Renal cortical epithelial cell (primary cell): ENCODE results near the gene TRIM44. TPM values are rescaled to one million over a fixed set of nuclear protein-coding genes. Genes with fewer than 3 reads are reported as not detected.

Experiments
- DNase-seq: peaks from one replicate; pipeline ENCODE4 v3.0.0-alpha.2; 2011; ENCODE audit warnings: low read depth
- total RNA-seq: library from RNA; depleted of rRNA; stranded (reverse); fragments of >200 nt; gene quantifications from 2 replicates; pipeline ENCODE4 v1.2.3, GENCODE V29; 2014

TRIM44 gene
- total RNA-seq, 1 donor from 2014 or later, result 24.1 TPM

- DNase-seq, result peak; percentile 84
Measured at GRCh38 chr11:35787626-35788025, 125.1 kb downstream of the TRIM44 start.

GRCh38 chr11:35791088-35791958 lies 128.7 kb downstream of the TRIM44 start:
- no peak for DNase-seq

GRCh38 chr11:35792148-35792845 lies 129.7 kb downstream of the TRIM44 start:
- DNase-seq, result no peak

- DNase-seq, result no peak
Measured at GRCh38 chr11:35792846-35793192, 130.2 kb downstream of the TRIM44 start.

- DNase-seq, result no peak
Measured at GRCh38 chr11:35794333-35794732, 131.8 kb downstream of the TRIM44 start.

- peak; percentile 67 for DNase-seq
Measured at GRCh38 chr11:35794850-35795249, 132.3 kb downstream of the TRIM44 start.

GRCh38 chr11:35796562-35796961 lies 134.0 kb downstream of the TRIM44 start:
- DNase-seq, result peak; percentile 33

GRCh38 chr11:35798423-35798822 lies 135.8 kb downstream of the TRIM44 start:
- DNase-seq, result peak; percentile 47

- no peak for DNase-seq
Measured at GRCh38 chr11:35798983-35799382, 136.4 kb downstream of the TRIM44 start.

GRCh38 chr11:35799655-35800054 lies 137.1 kb downstream of the TRIM44 start:
- DNase-seq, result no peak

- no peak for DNase-seq
Measured at GRCh38 chr11:35800970-35801953, 138.7 kb downstream of the TRIM44 start.

GRCh38 chr11:35802221-35802620 lies 139.6 kb downstream of the TRIM44 start:
- no peak for DNase-seq

- DNase-seq, result no peak
Measured at GRCh38 chr11:35802672-35803071, 140.1 kb downstream of the TRIM44 start.

- no peak for DNase-seq
Measured at GRCh38 chr11:35803115-35803514, 140.5 kb downstream of the TRIM44 start.

GRCh38 chr11:35804451-35805040 lies 142.0 kb downstream of the TRIM44 start:
- no peak for DNase-seq

- no peak for DNase-seq
Measured at GRCh38 chr11:35809561-35809960, 147.0 kb downstream of the TRIM44 start.

GRCh38 chr11:35810045-35810645 lies 147.6 kb downstream of the TRIM44 start:
- no peak for DNase-seq

- no peak for DNase-seq
Measured at GRCh38 chr11:35811783-35812182, 149.2 kb downstream of the TRIM44 start.

GRCh38 chr11:35812828-35813227 lies 150.3 kb downstream of the TRIM44 start:
- DNase-seq, result no peak

- no peak for DNase-seq
Measured at GRCh38 chr11:35814081-35814695, 151.6 kb downstream of the TRIM44 start.
